Fibroblast of skin of abdomen (primary cell): Measurements from ENCODE around the gene KCNH5.

Source experiments
- DNase-seq: peaks from one replicate; pipeline ENCODE4 v3.0.0-alpha.2; 2013

KCNH5 gene

GRCh38 chr14:63006531-63006930, 38.7 kb downstream of the KCNH5 start:
- DNase-seq: no peak

DNA sequence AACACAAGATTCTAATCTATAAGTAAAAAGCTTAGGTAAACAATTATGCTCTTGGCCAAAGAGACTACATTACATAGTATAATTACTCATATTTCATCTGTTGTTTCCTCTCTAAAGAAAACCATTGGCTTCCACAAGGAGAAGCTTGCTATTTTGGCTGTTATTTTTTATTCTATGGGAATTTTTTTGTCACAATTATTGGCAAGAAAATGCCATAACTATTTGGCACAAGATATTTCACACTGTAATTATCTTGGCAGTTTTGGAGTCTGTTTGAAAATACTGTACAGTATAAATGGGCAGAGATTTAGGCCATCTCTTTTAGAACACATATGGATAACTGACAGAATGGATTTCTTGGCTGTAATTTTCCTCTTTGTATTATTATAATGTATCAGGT, 51.2 kb downstream of the KCNH5 start:
- DNase-seq: no peak

GRCh38 chr14:62988967-62989366, 56.3 kb downstream of the KCNH5 start:
- DNase-seq: peak; percentile 47

DNA sequence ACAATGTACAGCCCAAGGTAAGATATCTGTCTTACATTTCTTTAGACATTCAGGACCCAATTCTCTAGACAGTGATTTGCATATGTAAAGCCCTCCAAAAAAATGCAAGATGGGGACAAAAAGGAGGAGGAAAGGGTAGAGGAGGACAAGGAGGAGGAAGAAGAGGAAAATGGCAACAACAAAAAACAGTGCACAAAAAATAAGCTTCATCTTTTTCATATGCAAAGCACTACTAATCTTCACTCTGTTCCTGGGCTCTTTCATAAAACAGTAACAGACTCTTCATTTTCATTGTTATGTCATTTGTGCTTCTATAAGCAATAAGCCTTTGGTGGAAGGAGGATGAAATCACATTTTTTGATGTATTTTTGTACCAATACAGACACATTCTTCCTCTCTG, 61.4 kb downstream of the KCNH5 start:
- DNase-seq: no peak

DNA sequence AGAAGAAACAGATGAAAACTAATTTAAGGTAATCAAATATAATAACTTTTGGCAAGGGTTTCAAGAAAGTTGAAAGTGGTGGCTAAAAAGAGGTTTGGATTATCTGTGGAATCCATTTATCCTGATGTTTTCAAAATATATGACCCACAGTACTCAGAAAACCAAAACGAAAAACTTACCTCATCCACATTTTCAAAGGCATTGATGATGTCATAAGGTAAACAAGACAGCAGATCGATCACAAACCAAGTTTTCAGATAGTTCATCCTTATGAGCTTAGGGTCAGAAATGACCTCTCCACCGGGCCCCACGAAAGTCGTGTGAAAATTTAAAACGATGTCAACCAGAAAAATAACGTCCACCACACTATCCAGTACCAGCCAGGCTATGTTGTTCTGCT, 64.6 kb downstream of the KCNH5 start:
- DNase-seq: no peak

GRCh38 chr14:62957562-62957961, 87.7 kb downstream of the KCNH5 start:
- peak; percentile 96 for DNase-seq

DNA sequence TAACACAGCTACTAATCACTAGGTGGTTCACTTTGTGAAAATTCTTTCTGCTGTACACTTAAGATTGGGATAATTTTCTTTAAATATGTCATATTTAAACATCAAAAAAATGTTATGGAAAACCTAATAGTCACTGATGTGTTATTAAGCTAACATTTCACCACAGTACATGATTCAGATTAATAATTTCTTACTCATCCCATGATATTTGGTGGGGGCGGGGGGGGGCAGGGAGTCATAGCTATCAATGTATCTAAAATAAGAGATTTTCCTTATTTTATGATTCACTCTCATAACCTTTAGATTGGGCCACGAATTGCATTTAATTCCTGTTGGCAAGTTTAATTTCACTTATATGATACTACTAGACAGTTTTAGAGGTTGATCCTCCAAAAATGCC, 88.8 kb downstream of the KCNH5 start:
- peak; percentile 43 for DNase-seq

- DNase-seq: no peak
Measured at GRCh38 chr14:62954165-62954564, 91.1 kb downstream of the KCNH5 start.

- DNase-seq: no peak
Measured at GRCh38 chr14:62952226-62952625, 93.0 kb downstream of the KCNH5 start.

- DNase-seq: no peak
Measured at GRCh38 chr14:62947301-62947700, 98.0 kb downstream of the KCNH5 start.

DNA sequence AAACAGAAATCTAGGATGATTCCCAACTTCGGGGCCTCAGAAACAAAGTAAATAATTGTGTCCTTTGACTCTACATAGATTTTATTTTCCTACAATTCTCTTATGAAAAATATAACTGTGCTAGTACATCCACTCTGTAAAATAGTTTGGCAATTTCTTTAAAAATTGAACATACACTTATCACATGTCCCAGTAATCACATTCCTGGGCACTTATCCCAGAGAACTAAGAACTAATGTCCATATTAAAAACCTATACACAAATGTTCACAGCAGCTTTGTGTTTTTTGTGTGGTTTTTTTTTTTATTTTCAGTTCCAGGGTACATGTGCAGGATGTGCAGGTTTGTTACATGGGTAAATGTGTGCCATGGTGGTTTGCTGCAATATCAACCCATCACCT, 99.0 kb downstream of the KCNH5 start:
- no peak for DNase-seq

GRCh38 chr14:62943202-62943601, 102.1 kb downstream of the KCNH5 start:
- DNase-seq: peak; percentile 51

DNA sequence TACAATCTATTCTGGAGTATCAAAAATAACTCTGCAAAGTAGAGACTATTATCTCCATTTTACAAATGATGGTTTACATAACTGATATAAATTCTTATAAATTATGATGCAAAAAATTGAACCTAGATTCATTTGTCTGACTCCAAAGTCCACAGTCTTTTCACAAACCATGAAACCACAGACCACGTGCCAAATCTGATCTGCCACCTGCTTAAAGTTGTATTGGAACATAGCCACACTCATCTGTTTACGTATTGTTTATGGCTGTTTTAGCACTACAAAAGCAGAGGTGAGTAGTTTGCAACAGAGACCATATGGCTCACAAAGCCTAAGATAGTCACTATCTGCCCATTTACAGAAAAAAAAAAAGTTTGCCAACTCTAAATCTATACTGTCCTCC, 105.3 kb downstream of the KCNH5 start:
- no peak for DNase-seq

GRCh38 chr14:62938778-62939177, 106.5 kb downstream of the KCNH5 start:
- no peak for DNase-seq

DNA sequence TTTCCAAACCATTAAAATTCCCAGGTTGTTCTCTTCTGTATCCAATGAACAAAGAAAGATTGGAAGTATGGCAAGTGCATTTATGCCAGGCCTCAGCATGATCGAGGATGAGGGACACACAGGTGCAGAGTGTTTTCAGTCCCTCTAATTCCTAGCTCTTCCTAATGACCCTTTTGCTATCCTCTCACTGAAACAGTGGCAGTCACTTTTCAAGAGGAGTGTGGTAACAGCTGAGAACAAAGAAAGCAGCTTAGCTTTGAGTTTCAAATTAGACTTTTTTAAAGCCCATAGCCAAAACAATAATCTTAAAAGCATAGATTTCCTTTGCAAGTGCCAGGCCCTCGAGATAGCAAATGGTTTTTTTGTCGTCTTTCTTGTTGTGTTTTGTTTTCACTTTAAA, 110.8 kb downstream of the KCNH5 start:
- DNase-seq: no peak

DNA sequence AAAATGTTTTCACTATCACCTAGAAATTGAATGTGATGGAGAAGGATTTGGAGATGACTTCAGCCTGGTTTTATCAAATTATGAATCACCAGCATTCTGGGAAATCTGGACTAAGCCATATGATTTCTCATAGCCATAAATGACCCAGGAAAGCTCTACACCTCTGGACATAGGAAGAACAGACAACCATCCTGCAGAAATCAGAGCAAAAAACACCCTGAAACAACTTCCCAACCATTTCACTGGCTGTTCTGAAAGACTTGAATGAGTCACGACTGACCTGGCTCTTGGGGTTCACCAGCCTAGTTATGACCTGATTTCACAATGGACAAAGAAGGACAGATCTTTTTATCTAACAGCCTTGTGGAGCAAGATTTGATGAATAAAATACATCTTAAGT, 123.8 kb downstream of the KCNH5 start:
- DNase-seq: peak; percentile 22

DNA sequence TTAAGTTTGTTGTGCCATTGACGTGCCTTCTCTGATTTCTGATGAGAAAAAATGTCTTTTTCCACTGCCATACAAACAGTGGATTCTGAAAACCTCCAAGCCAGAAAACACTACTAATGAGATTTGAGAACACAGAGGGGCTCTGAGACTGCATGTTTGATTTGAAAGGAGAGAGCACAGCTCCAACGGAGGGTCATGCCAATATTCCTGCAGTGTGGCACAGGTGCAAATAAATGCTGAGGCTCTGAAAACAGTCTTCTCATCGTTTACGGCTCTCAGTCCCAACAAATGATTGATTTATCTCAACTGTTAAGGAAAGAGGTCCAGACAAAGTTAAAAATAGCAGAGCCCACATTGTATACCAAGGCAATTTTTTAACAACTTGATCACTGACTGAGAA, 128.7 kb downstream of the KCNH5 start:
- no peak for DNase-seq

DNA sequence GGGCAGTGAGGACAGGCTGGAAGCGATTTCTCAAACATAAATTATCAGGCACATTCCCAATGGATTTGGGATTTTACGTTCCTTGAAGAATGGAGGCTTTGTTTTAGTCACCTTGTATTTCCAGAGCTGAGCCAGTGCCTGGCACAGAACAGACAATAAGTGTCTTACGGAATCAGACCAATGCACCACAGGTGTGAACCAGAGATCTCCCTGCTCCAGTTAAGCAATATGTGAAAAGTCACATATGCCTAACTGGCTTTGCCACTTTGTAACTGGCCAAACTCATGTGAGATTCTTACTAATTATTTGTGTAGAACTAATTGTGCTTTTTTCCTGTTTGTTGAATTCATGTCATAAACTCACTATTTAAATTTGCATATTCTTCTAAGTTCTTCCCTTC, 130.4 kb downstream of the KCNH5 start:
- no peak for DNase-seq

GRCh38 chr14:62914025-62914424, 131.2 kb downstream of the KCNH5 start:
- peak; percentile 47 for DNase-seq

- DNase-seq: no peak
Measured at GRCh38 chr14:62908506-62908905, 136.8 kb downstream of the KCNH5 start.

- no peak for DNase-seq
Measured at GRCh38 chr14:62905566-62905965, 139.7 kb downstream of the KCNH5 start.

DNA sequence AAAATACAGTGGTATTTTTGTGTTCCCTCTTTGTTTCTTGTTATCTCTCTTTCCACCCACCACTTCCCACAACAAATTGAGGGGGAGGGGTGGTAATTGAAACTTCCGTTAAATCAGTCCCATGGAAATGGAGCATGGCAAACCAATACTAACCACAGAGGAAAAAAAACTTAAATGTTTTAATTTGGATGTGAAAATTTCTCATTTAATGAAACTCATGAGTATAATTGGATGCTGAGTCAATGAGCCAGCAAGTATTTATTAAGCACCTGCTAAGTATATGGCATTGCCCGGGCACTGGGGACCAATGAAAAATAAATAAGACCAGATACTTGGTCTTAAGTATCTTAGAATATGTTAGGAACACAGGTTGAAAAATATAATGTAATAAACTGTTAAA, 147.5 kb downstream of the KCNH5 start:
- no peak for DNase-seq

GRCh38 chr14:62896932-62897456, 148.3 kb downstream of the KCNH5 start:
- peak; percentile 37 for DNase-seq

DNA sequence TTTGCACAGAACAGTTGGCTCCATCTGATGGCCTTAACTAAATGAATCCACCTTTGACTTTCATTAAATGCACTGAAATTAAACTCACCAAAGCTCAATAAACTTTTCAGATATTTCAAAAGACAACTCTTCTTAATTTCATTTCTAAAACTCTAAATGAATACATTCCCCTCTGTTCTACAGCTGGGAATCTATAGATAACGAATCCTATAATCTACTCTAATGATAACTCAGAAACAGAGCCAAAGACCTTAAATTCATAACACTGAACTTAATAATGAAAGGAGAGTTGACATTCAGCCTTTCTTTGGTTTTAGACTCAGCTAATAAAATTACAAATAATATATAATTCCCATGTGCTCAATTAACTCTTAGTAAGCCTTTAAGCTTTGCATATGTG, 150.5 kb downstream of the KCNH5 start:
- DNase-seq: no peak

GRCh38 chr14:62889364-62889763, 155.9 kb downstream of the KCNH5 start:
- DNase-seq: peak; percentile 16

- DNase-seq: no peak
Measured at GRCh38 chr14:62886461-62886860, 158.8 kb downstream of the KCNH5 start.
